GM19238 (cell line): ENCODE results near the gene AFAP1.

Source experiments
- DNase-seq: peaks from one replicate; pipeline ENCODE4 v3.0.0; 2011; ENCODE audit warnings: low spot score; ENCODE audit not compliant: insufficient read length

AFAP1 gene

GRCh38 chr4:7787067-7787466 lies 152.6 kb downstream of the AFAP1 start:
- no peak for DNase-seq

GRCh38 chr4:7786517-7786916 lies 153.1 kb downstream of the AFAP1 start:
- DNase-seq = no peak

DNA sequence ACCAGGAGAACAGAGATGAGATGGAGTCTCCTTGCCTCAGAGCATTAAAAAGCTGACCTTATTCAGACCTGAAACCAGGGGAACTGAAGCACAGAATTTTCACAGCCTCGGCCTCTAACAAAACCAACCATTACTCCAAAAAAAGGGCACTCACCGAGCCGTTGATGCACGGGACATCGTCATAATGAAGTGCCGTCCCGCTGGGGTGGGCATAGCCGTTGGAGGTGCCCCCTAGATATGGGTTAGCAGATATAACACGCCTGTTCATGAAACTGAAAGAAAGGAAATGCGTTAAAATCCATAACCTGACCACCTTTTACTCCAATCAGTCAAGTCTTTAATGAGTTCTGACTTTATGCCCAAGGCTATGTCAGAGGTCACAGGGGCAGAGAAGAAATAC lies 153.6 kb downstream of the AFAP1 start:
- no peak for DNase-seq

GRCh38 chr4:7785017-7785416 lies 154.6 kb downstream of the AFAP1 start:
- DNase-seq = no peak

DNA sequence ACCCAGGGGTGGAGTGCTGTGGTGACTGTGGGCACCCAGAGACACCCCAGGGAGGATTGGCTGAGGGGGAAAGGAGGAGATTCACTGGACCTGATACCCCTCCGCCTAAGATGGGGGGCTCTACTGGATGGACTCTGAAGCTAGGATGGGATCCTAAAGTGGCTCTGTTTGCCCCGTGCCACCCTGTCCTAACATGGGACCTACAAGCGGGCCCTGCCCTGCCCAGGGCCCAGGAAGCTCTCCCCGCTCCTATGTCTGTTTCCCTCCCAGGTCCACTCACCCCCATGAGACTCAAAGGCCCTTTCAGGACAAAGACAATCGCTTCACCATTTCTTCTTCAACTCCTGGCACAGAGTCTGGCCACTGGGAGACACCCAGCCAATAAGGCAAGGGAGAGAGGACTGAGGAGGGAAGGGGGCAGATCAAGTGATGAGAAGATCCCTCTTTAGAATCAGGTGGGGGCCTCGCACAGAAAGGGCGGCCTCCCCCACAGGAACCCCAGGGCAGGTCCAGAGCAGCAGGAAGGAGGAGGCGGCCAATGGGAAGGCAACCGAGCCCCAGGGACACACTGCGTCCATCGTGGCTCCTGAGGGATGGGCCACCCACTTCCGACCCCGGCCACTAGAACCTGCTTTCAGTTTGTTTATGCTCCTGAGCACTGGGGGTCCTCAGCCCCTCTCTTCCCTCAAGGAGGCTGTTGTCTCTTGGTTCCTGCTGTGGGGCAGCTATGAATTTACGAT lies 155.4 kb downstream of the AFAP1 start:
- DNase-seq = no peak

- DNase-seq = no peak
These were observed 156.1 kb downstream of the AFAP1 start for GRCh38 chr4:7783541-7783940.

DNA sequence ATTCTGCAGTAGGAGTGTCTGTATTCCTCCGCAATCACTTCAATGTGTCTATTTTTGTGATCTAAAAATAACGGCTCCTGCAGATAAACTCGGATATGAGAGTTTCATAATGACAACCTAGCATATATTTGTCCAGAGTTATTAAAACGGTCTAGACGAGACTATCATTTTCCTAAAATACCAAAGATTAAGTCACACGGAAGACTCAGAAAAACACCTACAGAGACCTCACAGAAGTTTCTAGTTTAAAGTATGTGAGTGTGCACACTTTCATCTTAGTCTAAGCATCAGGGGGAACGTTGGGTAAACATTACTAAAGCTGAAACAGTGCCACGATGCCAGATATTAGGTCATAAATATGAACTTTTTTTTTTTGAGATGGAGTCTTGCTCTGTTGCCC lies 156.9 kb downstream of the AFAP1 start:
- no peak for DNase-seq

- no peak for DNase-seq
These were observed 157.7 kb downstream of the AFAP1 start for GRCh38 chr4:7781993-7782392.

DNA sequence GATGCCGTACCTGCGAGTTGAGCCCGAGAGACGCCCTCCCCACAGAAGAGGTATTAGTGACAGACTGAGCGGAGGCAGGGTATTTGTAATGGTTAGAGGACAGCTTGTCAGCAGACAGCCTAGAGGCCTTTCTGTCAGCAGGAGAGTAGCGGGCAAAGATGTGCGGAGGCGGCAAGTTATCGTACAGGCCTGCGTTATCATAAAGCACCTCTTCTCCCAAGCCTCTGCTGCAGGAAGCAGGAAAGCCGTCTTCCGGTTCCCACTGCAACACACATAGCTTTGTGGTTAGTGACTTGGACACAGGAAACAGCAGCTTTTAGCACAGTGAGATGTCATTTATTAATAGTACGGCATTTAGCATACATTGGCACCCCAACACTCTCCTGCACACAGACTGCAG lies 158.3 kb downstream of the AFAP1 start:
- no peak for DNase-seq

- no peak for DNase-seq
These were observed 158.8 kb downstream of the AFAP1 start for GRCh38 chr4:7780751-7781348.

DNA sequence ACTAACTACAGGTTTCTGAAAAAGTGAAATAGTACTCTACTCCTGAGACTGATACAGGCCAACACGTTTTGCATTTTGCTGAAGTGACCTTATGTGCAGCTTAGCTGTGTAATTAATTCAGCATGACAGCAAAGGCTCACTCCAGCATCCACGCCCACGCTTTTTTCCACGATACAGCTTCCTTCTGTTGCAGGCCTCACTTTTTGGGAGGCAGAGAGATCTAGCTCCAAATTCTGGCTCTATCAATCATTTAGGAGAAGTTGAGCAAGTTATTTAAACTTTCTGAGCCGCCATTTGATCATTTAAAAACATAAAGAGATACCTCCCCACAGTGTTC lies 160.3 kb downstream of the AFAP1 start:
- no peak for DNase-seq

DNA sequence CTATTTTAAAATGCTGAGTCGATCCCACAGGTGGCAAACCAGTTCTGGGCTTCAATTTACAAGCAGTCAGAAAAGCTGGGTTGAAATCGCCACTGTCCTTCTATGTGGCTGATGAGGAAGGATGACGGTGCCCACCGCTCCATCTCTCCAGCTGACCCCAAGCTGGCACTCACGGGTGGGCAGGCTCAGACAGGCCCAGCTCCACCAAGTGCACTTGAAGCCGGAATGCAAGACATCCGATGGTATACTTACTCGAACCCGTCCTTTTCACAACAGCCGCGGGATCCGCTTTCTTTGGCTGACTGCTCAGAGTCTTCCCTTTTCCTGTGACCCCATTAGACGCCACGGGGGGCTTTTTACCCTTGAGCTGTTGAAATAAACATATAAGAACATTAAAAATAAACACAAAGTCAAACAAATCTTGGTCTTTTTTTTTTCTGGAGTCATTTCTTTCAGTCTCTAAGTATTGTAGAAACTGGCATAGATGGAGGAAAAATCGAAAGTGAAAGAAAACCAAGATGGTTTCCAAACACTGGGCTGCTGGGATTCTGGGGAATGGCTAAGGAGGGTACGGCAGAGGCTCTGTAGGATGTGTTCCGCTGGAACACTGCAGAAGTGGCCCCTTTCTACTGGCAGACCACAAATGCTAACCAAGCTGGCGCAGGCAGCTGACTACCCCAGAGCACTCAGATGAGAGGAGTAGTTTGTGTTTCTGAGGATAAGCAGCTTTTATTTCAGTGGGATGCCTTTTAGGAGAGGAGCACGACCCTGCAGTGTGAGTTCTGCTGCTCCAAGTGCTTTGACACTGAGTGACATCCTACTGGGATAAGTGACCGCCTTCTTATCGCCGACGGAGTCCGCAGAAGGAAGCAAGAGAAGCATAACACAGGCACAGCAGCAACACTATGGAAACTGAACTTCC lies 160.9 kb downstream of the AFAP1 start:
- DNase-seq = no peak

DNA sequence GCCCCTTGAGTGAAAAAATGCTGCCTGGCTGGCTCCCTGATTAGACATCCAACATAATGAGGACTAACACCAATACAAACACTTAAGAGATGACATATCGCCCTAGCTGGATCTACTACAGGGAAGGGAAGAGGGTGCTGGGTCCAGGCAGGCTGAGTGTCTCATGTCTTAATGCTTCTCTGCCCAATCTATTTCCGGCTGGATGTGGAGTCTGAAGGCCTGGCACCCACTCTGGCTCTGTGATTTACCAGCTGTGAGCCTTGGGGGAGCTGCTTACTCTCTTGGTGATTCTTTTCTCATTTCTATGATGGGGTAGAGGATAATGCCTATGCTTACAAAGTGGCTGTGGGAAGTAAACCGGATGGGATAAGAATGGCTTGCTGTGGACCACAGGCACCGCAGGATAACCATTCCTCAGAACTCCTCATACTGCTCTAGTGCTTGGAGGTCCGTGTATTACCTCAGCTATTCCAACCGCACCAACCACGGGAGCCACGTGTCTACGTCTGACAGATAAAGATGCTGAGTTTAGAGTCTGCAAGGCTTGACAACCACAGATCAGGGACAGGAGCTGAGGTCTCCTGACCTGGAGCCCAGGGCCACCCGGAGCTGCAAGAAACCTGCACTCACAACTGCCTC lies 161.7 kb downstream of the AFAP1 start:
- no peak for DNase-seq

GRCh38 chr4:7777017-7777710 lies 162.5 kb downstream of the AFAP1 start:
- no peak for DNase-seq

GRCh38 chr4:7775396-7775795 lies 164.3 kb downstream of the AFAP1 start:
- no peak for DNase-seq

DNA sequence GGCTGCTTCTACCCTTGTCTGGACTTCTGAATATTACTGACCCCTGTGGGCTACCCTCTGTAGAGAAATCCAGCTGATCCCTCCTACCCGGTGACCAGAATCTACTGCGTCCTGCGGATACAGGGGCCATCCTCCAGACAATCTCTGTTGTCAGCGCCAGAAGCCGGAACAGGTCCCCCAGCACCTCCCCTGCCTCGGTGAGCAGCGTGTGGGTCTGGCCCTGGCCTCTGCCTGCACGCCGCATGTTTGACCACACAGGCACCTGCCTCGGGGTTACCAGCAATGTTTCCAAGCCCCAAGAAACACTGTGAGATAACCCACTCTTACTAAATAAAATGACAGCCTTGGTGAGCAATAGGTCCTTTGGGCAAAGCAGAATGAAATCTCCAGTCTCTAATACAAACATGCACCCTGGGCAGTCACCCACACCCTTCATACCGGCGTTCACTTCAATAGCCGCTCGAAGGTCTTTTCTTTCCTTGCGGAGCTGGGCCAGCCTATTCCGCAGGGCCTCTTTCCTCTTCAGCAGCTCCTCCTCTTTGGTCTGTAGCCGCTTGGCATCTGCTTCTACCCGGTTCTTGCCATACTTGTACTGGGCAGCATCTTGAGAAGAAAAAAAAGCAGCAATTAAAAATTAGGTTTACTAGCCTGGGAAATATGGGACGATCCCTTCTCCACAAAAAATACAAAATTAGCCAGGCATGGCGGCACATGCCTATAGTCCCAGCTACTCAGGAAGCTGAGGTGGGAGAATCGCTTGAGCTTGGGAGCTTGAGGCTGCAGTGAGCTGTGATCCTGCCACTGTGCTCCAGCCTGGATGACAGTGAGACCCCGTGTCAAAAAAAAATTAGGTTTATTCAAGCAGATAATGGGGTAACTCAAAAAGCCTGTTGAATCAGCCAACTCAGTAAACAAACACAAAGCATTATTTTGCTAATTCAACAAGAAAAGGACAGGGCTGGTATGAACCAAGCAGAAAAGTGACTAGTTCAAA lies 165.1 kb downstream of the AFAP1 start:
- DNase-seq = no peak

DNA sequence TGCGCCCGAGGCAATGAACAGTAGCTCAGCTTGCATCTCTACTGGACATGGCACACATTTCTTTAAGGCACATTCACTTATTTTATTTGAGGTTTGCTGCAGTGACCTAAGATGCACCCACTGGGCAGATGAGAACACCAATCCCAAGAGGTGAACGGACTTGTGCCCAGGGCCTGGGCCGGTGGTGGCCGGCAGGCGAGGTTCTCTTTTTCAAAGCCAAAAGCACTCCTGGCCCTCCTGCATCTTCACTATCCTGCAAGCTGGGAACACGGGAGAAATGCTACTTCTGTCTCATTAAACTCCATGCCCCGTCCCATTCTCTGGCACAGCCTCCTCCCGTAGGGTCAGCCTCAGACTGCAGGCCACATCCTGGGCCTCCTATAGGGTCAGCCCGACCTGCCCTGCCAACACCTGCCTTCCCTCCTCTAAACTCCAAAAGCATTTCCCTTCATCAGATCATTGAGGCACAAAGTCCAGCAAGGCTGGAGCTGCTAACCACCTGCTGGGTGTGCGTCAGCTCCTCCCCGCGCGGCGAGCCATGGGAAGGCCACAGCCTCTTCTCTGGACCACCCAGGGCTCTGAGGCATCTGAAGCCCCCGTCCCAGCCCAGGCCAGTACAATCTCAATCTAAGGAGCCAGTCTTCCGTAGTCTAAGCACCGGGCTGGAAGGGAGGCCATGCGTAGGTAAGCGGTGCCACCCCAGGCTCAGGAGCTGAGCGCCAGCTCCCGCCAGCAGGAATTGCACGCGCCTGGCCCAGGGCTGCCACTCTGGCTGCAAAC lies 166.1 kb downstream of the AFAP1 start:
- no peak for DNase-seq

DNA sequence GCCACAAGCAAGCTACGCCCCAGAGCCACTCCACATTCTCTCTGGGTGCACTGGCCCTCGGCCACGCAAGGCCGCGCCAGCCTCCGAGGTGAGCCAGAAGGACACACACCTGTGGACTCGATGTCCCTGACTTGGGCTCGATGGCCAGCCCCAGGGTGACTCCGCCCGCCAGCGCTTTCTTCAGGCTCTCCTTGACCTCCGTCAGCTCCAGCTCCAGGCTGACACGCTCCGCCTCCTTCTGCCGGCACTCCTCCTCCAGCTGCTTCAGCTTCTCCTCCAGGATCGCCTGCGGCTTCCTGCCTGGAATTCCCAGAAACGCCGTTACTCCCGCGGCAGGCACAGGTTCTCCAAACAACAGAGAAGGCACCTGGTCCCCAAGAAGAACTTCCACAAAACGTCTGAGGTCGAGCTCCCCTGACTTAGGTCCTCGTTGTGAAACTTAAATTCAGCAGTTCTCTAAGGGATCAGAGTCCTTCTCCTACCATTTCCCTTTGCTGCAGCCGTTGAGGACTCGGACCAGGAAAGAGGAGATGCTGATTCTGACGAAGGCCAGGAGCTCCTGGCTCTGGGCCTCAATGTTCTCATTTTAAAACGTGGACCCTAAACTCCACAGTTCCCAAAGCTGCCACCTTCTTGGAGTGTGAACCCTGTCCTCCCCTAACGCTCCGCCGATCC lies 166.8 kb downstream of the AFAP1 start:
- DNase-seq = no peak
